ENCODE data around the gene PSD. TPM values are rescaled to one million over a fixed set of nuclear protein-coding genes. Genes with fewer than 3 reads are reported as not detected.
"Not testable (repeated sequence)": the region's sequence is repeated elsewhere in the genome, so short reads cannot be mapped to it uniquely, and the experiment has no call there.

Gene PSD
- total and polyA plus RNA-seq, 10 of the 15 experiments (the other 5 are each of a cell fraction or from before 2014, with no cell fraction given), result 0.11 to 2.0 (median 0.49) TPM; not detected in 2

DNA sequence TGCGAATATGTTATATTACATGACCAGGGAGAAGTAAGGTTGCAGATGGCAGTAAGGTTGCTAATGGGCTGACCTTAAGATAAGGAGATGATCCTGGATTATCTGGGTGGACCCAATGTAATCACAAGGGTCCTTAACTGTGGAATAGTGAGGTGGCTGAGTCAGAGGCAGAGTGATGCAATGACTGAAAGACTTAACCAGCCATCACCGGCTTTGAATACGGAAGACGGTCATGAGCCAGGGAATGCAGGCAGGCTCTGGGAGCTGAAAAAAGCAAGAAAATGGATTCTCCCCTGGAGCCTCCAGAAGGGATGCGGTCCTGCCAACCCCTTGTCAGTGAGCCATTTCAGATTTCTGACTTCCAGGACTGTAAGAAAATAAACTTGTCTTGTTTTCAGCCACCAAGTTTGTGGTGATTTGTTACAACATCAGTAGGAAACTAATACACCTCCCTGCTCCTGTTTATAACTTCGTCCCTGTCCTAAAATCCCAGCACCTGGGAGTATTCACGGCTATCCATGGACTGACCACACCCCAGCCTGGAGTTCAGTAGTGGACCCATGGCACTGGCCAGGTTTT is 37.4 kb upstream of the PSD start:
- RAD21 ChIA-PET (ENCODE audit: unreplicated experiment), result interaction anchor here (1.2 kb wide), 1 partner anchor 128 kb away, joined by 3 read pairs; no protein-coding TSS in a partner anchor
- Histone ChIP-seq H3K4me3 (no peak overlapping the region), H3K4me1 (ENCODE audit: control insufficient read depth, insufficient read depth, low read length) (peaks cover 16% of the 10 kb centered on the region), H3K9ac (ENCODE audit: control insufficient read depth, insufficient read depth, low read length) (no peak overlapping the region), H3K36me3 (ENCODE audit: control insufficient read depth in 2 of 2, insufficient read depth in 2 of 2, low read length in 1 of 2) (no peaks in the 10 kb centered on the region; a peak in 1 of 4 replicates), H4K20me1 (ENCODE audit: control insufficient read depth, insufficient read depth) (no peaks in the 10 kb centered on the region), H3K79me2 (ENCODE audit: control insufficient read depth, insufficient read depth, low read length) (peaks cover 11% of the 10 kb centered on the region), H3K9me3 (replicated peaks; ENCODE audit: control insufficient read depth, insufficient read depth, low read length) (no peaks in the 10 kb centered on the region), H3K27ac (ENCODE audit: control insufficient read depth, insufficient read depth) (no peak overlapping the region), H3K4me2 (ENCODE audit: control insufficient read depth, insufficient read depth) (no peak overlapping the region), H3K27me3 (replicated peaks in 1 of 2; ENCODE audit: control insufficient read depth in 2 of 2, insufficient read depth in 2 of 2, low read length in 1 of 2) (no peaks in the 10 kb centered on the region), H2AFZ (ENCODE audit: control insufficient read depth, low read depth, low read length) (no peak overlapping the region)
- POLR2A ChIA-PET, result no interaction called here
- ATAC-seq, result no peak
- no peak for DNase-seq (ENCODE audit: low read depth, low spot score)
- 98% methylated on average over 7 of the region's 7 CpGs for WGBS (ENCODE audit: insufficient coverage, insufficient replicate concordance, low lambda C conversion rate, missing lambda C conversion rate)
- in situ Hi-C loops (cut with MboI) (no loop called here), intact Hi-C loops (cut with micrococcal nuclease; ENCODE audit: unreplicated experiment) (no loop called here)
- FAIRE-seq, result no peak
- BruUV-seq (replicated peaks), result no TSS peak
- TF ChIP-seq, protein P1, sequence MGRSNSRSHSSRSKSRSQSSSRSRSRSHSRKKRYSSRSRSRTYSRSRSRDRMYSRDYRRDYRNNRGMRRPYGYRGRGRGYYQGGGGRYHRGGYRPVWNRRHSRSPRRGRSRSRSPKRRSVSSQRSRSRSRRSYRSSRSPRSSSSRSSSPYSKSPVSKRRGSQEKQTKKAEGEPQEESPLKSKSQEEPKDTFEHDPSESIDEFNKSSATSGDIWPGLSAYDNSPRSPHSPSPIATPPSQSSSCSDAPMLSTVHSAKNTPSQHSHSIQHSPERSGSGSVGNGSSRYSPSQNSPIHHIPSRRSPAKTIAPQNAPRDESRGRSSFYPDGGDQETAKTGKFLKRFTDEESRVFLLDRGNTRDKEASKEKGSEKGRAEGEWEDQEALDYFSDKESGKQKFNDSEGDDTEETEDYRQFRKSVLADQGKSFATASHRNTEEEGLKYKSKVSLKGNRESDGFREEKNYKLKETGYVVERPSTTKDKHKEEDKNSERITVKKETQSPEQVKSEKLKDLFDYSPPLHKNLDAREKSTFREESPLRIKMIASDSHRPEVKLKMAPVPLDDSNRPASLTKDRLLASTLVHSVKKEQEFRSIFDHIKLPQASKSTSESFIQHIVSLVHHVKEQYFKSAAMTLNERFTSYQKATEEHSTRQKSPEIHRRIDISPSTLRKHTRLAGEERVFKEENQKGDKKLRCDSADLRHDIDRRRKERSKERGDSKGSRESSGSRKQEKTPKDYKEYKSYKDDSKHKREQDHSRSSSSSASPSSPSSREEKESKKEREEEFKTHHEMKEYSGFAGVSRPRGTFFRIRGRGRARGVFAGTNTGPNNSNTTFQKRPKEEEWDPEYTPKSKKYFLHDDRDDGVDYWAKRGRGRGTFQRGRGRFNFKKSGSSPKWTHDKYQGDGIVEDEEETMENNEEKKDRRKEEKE (IDR thresholded peaks at IDR 0.05), result no peak
- TF ChIP-seq, protein P2, sequence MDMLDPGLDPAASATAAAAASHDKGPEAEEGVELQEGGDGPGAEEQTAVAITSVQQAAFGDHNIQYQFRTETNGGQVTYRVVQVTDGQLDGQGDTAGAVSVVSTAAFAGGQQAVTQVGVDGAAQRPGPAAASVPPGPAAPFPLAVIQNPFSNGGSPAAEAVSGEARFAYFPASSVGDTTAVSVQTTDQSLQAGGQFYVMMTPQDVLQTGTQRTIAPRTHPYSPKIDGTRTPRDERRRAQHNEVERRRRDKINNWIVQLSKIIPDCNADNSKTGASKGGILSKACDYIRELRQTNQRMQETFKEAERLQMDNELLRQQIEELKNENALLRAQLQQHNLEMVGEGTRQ (IDR thresholded peaks at IDR 0.05; ENCODE audit: borderline replicate concordance, low read depth, low read length), result no peak
- TF ChIP-seq POU2F2 (IDR thresholded peaks at IDR 0.05; ENCODE audit: borderline replicate concordance, low read depth, low read length), result no peak
- TF ChIP-seq EGR1 (IDR thresholded peaks at IDR 0.05; ENCODE audit: borderline replicate concordance in 1 of 2, low read depth in 2 of 2, low read length in 2 of 2), result no peak
- no peak for TF ChIP-seq CBFB (IDR thresholded peaks at IDR 0.05; ENCODE audit: low read depth)
- TF ChIP-seq KLF5 (IDR thresholded peaks at IDR 0.05; ENCODE audit: partially characterized antibody), result no peak
- TF ChIP-seq RFX5 (IDR thresholded peaks at IDR 0.05; ENCODE audit: low read depth, low read length), result no peak
- TF ChIP-seq SP1 (IDR thresholded peaks at IDR 0.05; ENCODE audit: low read depth, low read length), result no peak
- no peak for TF ChIP-seq CHD1 (IDR thresholded peaks at IDR 0.05; ENCODE audit: low read depth, low read length)
- no peak for TF ChIP-seq BCL11A (IDR thresholded peaks at IDR 0.05; ENCODE audit: low read depth, low read length)
- SMC1A ChIA-PET (ENCODE audit: uncharacterized antibody, unreplicated experiment), result interaction anchor here (1.1 kb wide), 1 partner anchor 57 kb away, joined by 3 read pairs; no protein-coding TSS in a partner anchor
- CTCF ChIA-PET, result no interaction called here

DNA sequence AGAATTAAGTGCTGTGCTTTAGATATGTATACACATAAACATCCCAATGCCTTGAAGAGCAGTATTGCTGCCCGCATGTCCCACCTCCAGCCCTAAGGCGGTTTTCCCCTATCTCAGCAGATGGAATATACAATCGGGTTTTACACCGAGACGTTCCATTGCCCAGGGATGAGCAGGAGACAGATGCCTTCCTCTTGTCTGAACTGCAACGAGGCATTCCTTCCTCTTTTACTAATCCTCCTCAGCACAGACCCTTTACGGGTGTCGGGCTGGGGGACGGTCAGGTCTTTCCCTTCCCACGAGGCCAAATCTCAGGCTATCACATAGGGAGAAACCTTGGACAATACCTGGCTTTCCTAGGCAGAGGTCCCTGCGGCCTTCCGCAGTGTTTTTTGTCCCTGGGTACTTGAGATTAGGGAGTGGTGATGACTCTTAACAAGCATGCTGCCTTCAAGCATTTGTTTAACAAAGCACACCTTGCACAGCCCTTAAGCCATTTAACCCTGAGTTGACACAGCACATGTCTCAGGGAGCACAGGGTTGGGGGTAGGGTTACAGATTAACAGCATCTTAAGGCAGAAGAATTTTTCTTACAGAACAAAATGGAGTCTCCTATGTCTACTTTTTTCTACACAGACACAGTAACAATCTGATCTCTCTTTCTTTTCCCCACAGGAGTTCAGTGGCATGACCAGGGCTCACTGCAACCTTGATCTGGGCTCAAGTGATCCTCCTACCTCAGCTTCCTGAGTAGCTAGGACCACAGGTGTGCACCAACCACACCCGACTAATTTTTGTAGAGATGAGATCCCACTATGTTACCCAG is 36.3 kb upstream of the PSD start:
- SMC1A ChIA-PET (ENCODE audit: uncharacterized antibody, unreplicated experiment); RAD21 ChIA-PET (ENCODE audit: unreplicated experiment); H3K36me3 ChIP-seq (ENCODE audit: control insufficient read depth in 2 of 2, insufficient read depth in 2 of 2, low read length in 1 of 2); H3K27me3 ChIP-seq (replicated peaks in 1 of 2; ENCODE audit: control insufficient read depth in 2 of 2, insufficient read depth in 2 of 2, low read length in 1 of 2); intact Hi-C loops (cut with micrococcal nuclease; ENCODE audit: unreplicated experiment); BruUV-seq (replicated peaks); H4K20me1 ChIP-seq (ENCODE audit: control insufficient read depth, insufficient read depth); H3K4me3 ChIP-seq; H2AFZ ChIP-seq (ENCODE audit: control insufficient read depth, low read depth, low read length); FAIRE-seq; DNase-seq (ENCODE audit: low read depth, low spot score); CTCF ChIA-PET; H3K9ac ChIP-seq (ENCODE audit: control insufficient read depth, insufficient read depth, low read length); in situ Hi-C loops (cut with MboI); H3K4me2 ChIP-seq (ENCODE audit: control insufficient read depth, insufficient read depth); ATAC-seq; H3K27ac ChIP-seq (ENCODE audit: control insufficient read depth, insufficient read depth); H3K9me3 ChIP-seq (replicated peaks; ENCODE audit: control insufficient read depth, insufficient read depth, low read length); POLR2A ChIA-PET: not testable (repeated sequence)
- Histone ChIP-seq H3K79me2 (ENCODE audit: control insufficient read depth, insufficient read depth, low read length) (peaks cover 21% of the 10 kb centered on the region), H3K4me1 (ENCODE audit: control insufficient read depth, insufficient read depth, low read length) (peaks cover 14% of the 10 kb centered on the region)
- WGBS (ENCODE audit: insufficient coverage, insufficient replicate concordance, low lambda C conversion rate, missing lambda C conversion rate), result 85% methylated on average over 13 of the region's 13 CpGs

Measured in GM12878 (cell line).